ENCODE measurements around the gene MSH3.
"Not testable (repeated sequence)": the region's sequence is repeated elsewhere in the genome, so short reads cannot be mapped to it uniquely, and the experiment has no call there.

The MSH3 gene

DNA sequence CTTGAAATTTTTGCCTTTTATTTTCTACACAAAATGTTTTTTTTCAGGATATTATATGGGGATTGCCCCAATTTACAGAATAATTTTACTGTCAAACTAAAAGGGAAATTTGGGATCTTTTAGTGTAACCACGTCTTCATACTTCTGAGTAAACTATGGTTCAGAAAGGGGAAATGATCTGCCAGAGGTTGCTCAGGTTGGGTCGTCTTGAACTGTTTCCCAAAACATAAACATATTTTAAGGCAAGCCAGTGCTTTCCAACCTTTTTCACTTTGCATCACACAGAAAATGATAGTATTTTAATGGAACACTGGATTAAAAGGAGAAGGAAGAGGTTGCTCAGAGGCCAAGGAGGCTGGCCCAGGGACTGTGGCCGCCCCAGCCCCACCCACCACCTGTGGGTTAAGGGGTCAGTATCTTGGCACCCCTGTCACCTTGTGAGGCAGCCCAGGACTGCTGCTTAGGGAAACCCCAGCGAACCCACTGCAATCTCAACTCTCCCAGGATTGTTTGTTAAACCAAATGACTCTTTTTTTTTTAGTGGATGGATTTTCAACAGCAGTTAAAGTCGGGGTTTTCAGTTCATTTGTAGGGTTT, 143.1 kb downstream of the MSH3 start:
- no peak for DNase-seq (ENCODE audit: low spot score)

DNA sequence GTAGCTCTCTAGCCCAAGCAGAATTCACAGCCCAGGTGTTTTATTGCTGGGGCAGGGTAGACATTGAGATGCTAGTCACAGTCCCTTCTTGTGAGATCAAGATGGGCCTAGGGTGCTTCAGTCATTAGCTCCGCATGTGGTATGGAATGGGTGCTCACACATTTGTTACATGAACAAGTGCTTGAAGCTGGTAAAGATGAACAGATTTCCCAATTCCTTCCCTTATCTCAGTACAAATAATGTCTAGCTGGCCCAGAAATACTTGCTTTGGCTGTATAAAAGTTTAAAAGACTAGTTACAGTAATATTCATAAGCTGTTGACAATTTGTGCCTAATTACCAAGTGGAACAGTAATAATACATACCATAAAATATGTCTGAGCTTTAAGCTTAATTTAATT, 143.7 kb downstream of the MSH3 start:
- DNase-seq (ENCODE audit: low spot score), result no peak

DNA sequence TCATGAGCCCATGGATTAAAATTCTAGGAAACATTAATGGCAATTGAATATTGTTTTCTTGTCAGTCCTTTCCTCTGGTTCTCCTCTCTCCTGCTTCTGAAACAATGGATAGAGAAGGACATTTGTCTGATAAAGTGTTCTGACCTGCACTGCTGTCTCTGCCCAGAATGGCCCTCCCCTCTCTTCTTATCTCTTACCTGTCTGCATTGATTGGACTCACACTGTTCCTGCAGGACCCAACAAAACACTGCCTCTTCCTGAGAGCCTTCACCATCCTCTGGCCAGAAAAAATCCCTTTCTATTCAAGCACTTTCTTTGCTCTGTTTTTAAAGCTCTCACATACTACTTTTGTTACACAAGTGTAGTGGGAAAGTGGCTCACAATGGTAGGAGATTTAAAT, 144.2 kb downstream of the MSH3 start:
- DNase-seq (ENCODE audit: low spot score), result no peak

DNA sequence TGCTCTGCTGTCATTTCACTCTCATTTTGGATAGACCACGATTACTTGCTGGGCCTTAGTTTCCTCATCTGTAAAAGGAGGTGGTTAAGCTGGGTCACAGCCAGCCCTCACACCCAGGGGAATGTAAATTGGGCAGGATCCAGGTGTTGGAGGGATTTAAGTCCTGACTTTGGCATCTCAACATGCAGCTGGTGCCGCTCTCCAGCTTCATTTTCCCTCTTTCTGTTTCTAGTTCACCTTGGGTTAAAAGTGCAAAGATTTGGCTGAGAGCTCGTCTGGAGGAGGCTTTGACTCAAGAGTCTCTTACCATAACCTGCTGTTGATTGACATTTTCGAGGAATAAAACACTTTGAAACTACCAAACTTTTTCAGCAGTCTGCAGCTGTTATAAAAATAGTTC, 144.6 kb downstream of the MSH3 start:
- DNase-seq (ENCODE audit: low spot score), result peak; percentile 79

DNA sequence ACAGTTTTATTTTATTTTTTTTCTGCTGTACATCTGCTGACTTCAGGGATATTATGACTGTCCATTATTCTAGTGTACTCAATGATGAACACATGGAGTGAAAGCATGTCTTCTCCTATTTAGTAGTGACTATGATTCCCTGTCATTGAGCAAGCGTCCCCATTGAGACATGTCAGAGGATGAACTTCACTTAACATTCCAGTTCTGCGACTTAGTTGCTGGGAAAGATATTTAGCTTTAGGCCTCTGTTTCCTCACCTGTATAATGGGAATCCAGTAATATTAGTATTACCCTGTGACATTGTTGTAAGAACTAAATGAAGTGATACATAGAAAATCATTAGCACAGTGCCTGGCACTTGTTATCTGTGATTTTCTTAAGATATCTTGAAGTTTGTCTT, 145.1 kb downstream of the MSH3 start:
- DNase-seq (ENCODE audit: low spot score), result no peak

DNA sequence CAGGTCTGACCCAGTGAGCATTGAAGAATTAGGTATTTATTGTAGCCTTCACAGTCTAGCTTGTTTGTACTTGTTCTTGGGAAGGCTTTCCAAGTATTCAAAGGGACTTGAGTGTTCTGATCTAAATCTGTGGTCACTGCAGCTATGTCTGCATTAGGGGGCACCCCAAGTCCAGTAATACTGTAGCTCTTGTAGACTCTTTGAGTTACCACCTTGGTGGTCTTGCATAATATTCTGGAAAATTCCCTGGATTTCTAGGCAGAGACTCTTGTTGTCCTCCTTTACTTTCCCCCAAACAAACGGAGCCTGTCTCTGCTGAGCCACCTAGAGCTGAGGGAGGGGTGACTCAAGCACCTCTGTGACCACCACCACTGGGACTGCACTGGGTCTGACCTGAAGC, 149.9 kb downstream of the MSH3 start:
- DNase-seq (ENCODE audit: low spot score), result no peak

DNA sequence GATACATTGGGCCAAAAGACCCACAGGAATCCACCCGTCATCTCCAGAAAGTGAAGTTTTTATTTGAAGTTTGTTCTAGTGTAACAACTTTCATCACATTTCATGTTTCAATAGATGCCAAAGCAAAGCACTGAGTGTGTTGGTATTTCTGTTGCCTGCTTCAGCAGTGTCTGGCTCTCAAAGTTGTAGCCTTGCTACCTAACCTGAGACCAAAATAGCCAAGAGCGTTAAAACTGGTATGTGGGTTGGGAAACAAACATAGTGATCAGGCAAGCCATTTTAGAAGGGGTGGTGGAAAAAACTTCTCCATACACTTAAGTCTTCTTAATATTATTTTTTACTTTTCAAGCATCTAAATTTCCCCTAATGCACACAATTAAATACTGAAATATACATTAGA, 150.6 kb downstream of the MSH3 start:
- no peak for DNase-seq (ENCODE audit: low spot score)

DNA sequence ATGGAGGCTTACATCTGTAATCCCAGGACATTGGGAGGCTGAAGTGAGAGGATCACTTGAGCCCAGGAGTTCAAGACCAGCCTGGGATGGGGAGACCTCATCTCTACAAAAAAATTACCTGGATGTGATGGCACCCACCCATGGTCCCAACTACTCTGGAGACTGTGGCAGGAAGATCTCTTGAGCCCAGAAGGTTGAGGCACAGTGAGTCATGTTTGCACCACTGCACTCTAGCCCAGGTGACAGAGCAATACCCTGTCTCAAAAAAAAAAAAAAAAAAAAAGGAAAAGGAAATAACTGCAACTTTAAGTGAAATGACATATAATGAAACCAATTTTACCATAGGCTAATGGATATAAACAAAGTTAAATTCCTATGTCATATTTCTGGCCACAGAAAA, 152.5 kb downstream of the MSH3 start:
- DNase-seq (ENCODE audit: low spot score), result no peak

DNA sequence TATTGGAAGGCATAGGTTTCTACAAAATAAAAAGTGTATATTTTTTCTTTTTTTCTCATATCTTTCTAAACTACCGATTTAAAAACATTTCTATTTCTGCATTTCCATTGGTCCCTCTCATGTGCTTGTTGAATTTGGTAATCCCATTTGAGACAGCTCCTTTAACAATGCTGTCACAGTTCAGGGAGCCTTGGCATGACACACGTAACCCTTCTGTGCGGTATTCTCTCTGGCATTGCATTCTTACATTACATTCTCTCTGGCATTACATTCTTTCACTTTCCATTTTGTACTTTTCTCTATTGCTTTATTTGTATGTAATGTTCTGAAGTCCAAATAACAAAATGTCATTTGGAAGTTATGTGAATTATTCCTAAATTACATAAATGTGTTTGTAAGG, 155.0 kb downstream of the MSH3 start:
- no peak for DNase-seq (ENCODE audit: low spot score)

DNA sequence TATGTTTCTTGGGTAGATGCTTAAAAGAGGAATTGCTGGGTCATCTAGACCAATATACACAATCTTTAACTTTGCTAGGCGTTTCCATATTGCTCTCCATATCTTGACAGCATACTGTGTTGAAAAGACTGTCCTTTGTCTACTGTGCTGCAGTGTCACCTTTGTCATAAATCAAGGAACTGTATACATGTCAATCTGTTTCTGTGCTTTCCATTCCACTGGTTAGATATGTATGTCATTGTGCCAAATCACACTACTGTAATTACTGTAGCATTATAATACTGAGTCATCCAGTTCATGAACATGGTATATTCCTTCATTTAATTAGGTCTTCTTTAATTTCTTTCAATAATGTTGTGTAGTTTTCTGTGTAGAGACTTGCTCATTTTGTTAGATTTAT, 156.0 kb downstream of the MSH3 start:
- no peak for DNase-seq (ENCODE audit: low spot score)

DNA sequence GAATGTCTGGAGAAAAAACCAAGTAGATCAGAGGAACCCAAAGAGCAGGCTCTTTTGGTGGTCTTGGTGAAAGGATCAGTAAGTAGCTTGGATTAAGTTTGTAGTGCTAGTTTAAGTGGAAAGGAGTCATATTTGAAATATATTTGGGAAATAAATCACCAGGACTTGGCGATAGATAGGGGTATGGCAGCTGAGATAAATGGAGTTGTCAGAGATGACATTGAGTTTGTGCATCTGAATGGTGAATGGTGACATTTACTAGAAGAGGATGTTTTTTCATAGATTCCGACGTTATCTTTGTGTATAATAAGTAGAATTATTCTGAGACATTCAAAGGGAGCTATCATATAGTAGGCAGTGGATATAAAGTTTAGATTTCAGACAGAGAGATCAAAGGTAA, 162.1 kb downstream of the MSH3 start:
- DNase-seq (ENCODE audit: low spot score), result no peak

DNA sequence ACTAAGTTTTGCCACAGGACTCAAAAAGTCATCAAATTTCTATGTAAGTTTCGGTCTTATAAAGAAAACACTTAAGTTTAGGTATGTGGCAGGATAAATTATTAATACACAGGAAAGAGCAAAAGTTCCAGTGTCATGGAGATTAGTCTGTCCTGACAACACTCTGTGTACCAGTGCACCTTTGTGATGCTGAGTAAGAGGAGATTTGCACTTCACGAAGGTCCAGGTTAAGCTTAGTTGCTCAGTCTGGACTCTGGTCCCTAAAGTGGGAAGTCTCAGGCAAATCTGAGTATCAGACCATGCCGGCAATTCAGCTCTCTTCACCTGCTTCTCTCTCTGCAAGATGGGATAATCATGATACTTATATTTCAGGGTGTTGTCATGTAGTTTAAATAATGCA, 166.2 kb downstream of the MSH3 start:
- DNase-seq (ENCODE audit: low spot score), result no peak

DNA sequence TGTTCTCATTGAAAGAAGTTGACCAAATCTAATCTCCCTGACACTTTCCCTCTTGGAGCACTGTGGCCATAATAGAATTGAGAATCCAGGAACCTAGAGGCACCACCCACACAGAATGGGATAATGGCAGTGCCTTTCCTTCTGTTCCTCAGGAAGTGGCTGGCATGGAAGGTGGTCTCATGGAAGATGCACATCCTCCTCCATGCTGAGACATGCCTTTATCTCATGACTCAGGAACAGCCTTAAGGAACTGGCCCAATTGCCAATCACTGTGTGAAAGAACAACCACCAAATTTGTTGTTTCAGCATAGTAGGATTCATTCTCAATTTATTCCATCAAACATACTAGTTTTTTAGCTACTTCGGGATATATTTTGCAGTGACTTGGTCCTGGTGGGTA, 168.2 kb downstream of the MSH3 start:
- DNase-seq (ENCODE audit: low spot score), result no peak

DNA sequence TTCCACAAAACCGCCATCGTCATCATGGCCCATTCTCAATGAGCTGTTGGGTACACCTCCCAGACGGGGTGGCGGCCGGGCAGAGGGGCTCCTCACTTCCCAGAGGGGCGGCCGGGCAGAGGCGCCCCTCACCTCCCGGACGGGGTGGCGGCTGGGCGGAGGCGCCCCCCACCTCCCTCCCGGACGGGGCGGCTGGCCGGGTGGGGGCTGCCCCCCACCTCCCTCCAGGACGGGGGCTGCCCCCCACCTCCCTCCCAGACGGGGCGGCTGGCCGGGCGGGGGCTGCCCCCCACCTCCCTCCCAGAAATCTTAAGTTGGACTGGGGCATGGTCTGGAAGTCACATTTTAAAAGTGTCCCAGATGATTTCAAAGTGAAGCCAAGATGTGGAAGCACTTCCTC, 169.7 kb downstream of the MSH3 start:
- not testable (repeated sequence) for DNase-seq (ENCODE audit: low spot score)

DNA sequence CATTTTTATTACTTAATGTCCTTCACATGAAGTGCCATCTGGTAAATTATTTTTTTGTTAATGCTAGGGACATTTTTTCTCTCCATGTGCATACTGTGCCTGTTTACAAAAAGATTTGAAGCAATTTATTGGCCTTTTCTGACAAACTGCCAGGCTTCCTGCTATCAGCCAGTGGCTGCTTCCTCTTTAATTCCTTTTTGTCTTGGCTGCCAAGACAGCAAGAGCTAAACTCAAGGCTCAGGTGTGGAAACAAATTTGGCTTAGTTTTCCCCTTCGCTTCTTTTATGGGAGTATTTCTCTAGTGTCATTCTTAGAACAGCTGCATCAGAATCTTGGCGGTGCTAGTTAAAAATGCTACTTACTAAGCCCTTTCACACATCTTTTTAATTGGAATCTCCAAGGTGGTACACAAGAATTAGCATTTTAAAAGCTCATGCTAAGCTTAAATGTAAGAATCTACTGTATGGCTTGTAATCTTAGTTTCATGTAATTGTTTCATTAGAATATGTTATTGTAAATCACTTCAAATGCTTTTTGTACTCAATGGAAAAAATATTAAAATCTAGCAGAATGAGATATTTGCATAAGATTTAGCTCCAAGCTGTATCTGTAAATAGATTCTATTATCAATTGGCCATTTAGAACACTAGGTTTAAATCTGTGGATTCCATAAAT, 171.5 kb downstream of the MSH3 start:
- DNase-seq (ENCODE audit: low spot score), result no peak

DNA sequence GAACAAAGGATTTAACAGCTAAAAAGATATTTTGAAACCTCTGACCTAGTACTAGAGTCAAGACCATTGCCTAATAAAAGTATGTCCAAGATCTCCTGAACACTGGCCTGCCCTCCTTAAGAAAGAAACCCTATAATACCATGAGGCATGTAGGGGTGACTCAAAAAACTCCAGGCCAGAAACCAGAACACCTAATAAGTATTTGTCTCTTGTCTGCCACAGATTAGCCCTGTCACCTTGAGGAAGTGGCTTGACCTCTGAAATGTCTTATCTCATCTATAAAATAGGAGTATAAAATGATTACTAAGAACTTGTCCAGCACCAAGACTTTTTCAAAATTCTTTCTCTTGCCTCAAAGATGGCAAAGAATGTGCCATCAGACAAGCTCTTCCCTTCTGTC, 180.3 kb downstream of the MSH3 start:
- no peak for DNase-seq (ENCODE audit: low spot score)

DNA sequence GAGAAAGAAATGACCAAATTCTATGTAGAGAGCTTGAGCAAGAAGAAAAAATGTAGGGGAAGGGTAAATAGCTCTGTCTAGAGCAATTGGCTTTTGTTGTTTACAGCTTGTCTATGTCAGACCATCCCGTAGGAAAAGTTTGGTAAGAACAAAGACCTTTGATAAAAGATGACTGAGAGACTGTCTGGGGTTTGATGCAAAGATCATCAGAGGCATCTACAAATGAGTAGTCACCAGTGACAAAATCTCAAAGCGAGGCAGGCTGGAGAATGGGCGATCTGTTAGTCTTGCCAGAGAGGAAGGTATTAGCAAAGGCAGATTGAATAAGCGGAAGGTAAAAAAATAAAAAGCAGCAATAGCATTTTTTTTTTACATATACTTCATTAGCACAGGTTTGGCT, 180.7 kb downstream of the MSH3 start:
- peak; percentile 2 for DNase-seq (ENCODE audit: low spot score)

DNA sequence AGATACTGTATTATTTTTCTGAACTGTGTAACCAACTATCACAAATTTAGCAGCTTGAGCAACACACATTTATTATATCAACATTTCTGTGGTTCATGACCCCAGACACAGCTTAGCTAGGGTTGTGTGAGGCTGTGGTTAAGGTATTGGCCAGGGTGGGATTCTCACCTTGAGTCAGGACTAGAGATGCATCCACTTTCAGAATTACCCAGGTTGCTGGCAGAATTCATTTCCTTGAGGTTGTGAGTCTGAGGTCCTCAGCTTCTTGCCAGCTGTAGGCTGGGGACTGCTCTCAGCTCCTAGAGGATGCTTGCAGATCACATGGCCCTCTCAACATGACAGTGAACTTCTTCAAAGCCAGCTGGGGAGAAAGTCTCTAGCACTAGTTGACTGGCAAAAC, 183.2 kb downstream of the MSH3 start:
- no peak for DNase-seq (ENCODE audit: low spot score)

DNA sequence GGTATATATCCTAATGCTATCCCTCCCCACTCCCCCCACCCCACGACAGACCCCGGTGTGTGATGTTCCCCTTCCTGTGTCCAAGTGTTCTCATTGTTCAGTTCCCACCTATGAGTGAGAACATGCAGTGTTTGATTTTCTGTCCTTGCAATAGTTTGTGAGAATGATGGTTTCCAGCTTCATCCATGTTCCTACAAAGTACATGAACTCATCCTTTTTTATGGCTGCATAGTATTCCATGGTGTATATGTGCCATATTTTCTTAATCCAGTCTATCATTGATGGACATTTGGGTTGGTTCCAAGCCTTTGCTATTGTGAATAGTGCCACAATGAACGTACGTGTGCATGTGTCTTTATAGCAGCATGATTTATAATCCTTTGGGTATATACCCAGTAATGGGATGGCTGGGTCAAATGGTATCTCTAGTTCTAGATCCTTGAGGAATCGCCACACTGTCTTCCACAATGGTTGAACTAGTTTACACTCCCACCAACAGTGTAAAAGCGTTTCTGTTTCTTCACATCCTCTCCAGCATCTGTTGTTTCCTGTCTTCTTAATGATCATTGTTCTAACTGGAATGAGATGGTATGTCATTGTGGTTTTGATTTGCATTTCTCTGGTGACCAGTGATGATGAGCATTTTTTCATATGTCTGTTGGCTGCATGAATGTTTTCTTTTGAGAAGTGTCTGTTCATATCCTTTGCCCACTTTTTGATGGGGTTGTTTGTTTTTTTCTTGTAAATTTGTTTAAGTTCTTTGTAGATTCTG, 186.8 kb downstream of the MSH3 start:
- not testable (repeated sequence) for DNase-seq (ENCODE audit: low spot score)

DNA sequence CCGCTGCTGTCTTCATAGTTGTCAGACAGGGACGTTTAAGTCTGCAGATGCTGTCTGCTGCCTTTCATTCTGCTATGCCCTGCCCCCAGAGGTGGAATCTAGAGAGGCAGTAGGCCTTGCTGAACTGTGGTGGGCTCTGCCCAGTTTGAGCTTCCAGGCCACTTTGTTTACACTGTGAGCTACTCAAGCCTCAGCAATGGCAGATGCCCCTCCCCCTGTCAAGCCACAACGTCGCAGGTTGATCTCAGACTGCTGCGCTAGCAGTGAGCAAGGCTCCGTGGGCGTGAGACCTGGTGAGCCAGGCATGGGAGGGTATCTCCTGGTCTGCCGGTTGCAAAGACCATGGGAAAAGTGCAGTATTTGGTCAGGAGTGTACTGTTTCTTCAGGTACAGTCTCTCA, 192.0 kb downstream of the MSH3 start:
- DNase-seq (ENCODE audit: low spot score), result not testable (repeated sequence)

DNA sequence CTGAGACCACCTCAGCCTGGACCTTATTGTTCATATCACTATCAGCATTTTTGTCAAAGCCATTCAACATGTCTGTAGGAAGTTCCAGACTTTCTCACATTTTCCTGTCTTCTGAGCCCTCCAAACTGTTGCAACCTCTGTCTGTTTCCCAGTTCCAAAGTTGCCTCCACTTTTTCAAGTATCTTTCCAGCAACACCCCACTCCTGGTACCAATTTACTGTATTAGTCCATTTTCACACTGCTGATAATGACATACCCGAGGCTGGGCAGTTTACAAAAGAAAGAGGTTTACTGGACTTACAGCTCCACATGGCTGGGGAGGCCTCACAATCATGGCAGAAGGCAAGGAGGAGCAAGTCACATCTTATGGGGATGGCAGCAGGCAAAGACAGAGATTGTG, 195.7 kb downstream of the MSH3 start:
- not testable (repeated sequence) for DNase-seq (ENCODE audit: low spot score)

DNA sequence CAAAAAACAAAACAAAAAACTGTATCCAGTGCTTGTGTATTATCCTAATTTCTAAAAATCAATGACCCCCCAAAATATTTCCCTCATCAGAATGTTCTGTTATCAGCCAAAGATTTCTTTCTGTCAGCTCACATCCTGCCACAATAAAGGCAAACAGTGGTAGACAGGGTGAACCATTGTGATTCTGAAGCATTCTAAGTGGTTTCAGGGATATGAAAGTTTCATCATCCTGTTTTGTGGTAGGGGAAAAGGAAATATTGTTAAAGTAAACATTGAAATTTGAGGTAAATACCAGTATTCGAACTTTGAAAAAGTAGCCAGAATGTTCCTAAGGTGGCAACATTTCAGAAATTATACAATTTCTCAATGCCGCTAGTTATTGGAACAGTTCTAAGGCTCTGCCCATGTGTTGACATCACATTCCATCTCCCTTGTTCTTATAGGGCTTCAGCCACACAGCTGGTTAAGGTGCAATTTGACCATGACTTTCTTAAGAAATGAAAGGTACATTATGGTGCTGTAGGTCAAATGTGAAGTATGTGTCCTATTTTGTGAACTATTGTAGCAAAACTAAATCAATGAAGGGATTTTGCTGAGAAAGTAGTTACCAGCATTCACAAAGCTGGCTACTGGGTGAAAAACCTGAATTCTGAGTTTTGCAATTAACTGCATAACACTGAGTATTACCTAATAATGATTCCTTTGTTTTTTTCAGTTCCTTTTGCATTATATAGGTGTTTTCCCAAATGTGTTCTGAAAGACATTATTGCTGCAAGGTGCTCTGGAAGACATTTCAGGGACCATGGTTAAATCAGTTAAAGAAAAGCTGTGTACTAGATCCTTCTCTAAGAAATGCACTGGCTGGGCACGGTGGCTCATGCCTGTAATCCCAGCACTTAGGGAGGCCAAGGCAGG, 198.1 kb downstream of the MSH3 start:
- DNase-seq (ENCODE audit: low spot score), result no peak
